DOHH2 (cell line): ENCODE data around the gene LGALS3BP.

Experiments
- H3F3A ChIP-seq: fragments of 200-600 bp; sonication (generic), shearing (Covaris generic); 2 replicates; pipeline ENCODE4 v1.6.0; 2016; ENCODE audit warnings: antibody characterized with exemption, mild to moderate bottlenecking; ENCODE audit not compliant: control insufficient read depth, insufficient read depth
- H3K27ac ChIP-seq: fragments of 200-600 bp; sonication (generic); 2 replicates; pipeline ENCODE4 v1.5.1; 2014; ENCODE audit warnings: low read depth, mild to moderate bottlenecking, low read length, moderate library complexity
- H3K27me3 ChIP-seq: fragments of 200-600 bp; sonication (generic); 2 replicates; pipeline ENCODE4 v1.6.1; 2014; ENCODE audit warnings: mild to moderate bottlenecking, low read length, mixed read lengths; ENCODE audit not compliant: control insufficient read depth
- H3K36me3 ChIP-seq: fragments of 200-600 bp; sonication (generic); 2 replicates; pipeline ENCODE4 v1.6.1; 2014; ENCODE audit warnings: mild to moderate bottlenecking, low read length, moderate library complexity, mixed read lengths; ENCODE audit not compliant: control insufficient read depth
- H3K4me1 ChIP-seq: fragments of 200-600 bp; sonication (generic); 2 replicates; pipeline ENCODE4 v1.6.1; 2014; ENCODE audit warnings: mild to moderate bottlenecking, low read length, mixed read lengths; ENCODE audit not compliant: control insufficient read depth
- H3K4me2 ChIP-seq: fragments of 200-600 bp; sonication (generic); 2 replicates; pipeline ENCODE4 v1.6.0; 2014; ENCODE audit warnings: mild to moderate bottlenecking, low read length, moderate library complexity
- H3K4me3 ChIP-seq: fragments of 200-600 bp; sonication (generic); 2 replicates; pipeline ENCODE4 v1.5.1; 2014; ENCODE audit warnings: mild to moderate bottlenecking, low read length, mixed read lengths
- H3K79me2 ChIP-seq: fragments of 200-600 bp; sonication (generic); 2 replicates; pipeline ENCODE4 v1.6.1; 2014; ENCODE audit warnings: mild to moderate bottlenecking, low read length, mixed read lengths; ENCODE audit not compliant: control insufficient read depth
- H3K9me2 ChIP-seq: fragments of 200-600 bp; sonication (generic); replicated peaks from 2 replicates; pipeline ENCODE4 v1.6.1; 2014; ENCODE audit warnings: mild to moderate bottlenecking, low read length, mixed read lengths; ENCODE audit not compliant: control insufficient read depth
- H3K9me3 ChIP-seq: fragments of 200-600 bp; sonication (generic); 2 replicates; pipeline ENCODE4 v1.6.1; 2014; ENCODE audit warnings: antibody characterized with exemption, low read length, mixed read lengths; ENCODE audit not compliant: control insufficient read depth, insufficient read depth
- H4K20me1 ChIP-seq: fragments of 200-600 bp; sonication (generic); 2 replicates; pipeline ENCODE4 v1.6.0; 2014; ENCODE audit warnings: low read depth, mild to moderate bottlenecking, antibody characterized with exemption, low read length, moderate library complexity; ENCODE audit not compliant: control insufficient read depth, insufficient read depth
- CTCF ChIP-seq: fragments of 200-600 bp; sonication (generic); IDR thresholded peaks from one replicate; pipeline ENCODE4 v1.5.1; 2014; ENCODE audit warnings: antibody characterized with exemption, mild to moderate bottlenecking, low read depth, low read length; ENCODE audit not compliant: poor library complexity, severe bottlenecking
- EZH2phosphoT487 ChIP-seq: fragments of 200-600 bp; sonication (generic); IDR thresholded peaks from 2 replicates; pipeline ENCODE4 v1.6.1; 2017; ENCODE audit warnings: borderline replicate concordance, mild to moderate bottlenecking, antibody characterized with exemption, low read length, moderate library complexity, mixed read lengths

LGALS3BP gene

GRCh38 chr17:78951967-78952551 is 27.7 kb downstream of the LGALS3BP start:
- H3K27ac ChIP-seq: no peak overlapping the region
- H3K36me3 ChIP-seq: no peaks in the 10 kb centered on the region
- no peaks in the 10 kb centered on the region for H3K4me1 ChIP-seq
- peaks cover 2% of the 10 kb centered on the region; the same call in 1 of the 2 replicates for H3K27me3 ChIP-seq
- H3K9me2 ChIP-seq: no peaks in the 10 kb centered on the region
- H3F3A ChIP-seq: no peaks in the 10 kb centered on the region
- no peaks in the 10 kb centered on the region for H4K20me1 ChIP-seq
- no peak overlapping the region for H3K4me2 ChIP-seq
- no peak overlapping the region for H3K4me3 ChIP-seq
- no peaks in the 10 kb centered on the region for H3K9me3 ChIP-seq
- TF ChIP-seq EZH2phosphoT487: no peak
- no peak for TF ChIP-seq CTCF
- H3K79me2 ChIP-seq: no peaks in the 10 kb centered on the region

DNA sequence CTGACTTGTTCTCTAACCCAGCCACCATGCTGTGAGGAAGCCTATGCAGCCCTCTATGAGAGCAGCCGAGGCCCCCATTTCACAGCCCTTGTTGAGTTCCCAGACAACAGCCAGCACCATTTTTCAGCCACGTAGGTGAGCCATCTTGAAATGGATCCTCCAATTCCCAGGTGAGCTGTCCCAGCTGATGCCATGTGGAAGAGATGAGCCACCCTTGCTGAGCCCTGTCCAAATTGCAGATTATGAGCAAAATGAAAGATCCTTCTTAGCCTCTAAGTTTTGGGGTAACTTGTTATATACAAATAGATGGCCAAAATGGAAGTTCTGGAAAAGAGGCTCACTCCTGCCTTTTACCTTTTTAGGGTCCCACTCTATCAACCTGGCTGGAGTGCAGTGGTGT is 28.9 kb downstream of the LGALS3BP start:
- no peaks in the 10 kb centered on the region for H4K20me1 ChIP-seq
- peaks cover 2% of the 10 kb centered on the region; the same call in 1 of the 2 replicates for H3K27me3 ChIP-seq
- no peaks in the 10 kb centered on the region for H3K9me2 ChIP-seq
- no peak for TF ChIP-seq EZH2phosphoT487
- no peak for TF ChIP-seq CTCF
- no peaks in the 10 kb centered on the region for H3K36me3 ChIP-seq
- no peaks in the 10 kb centered on the region for H3K4me1 ChIP-seq
- H3K9me3 ChIP-seq: no peaks in the 10 kb centered on the region
- no peak overlapping the region for H3K4me2 ChIP-seq
- no peak overlapping the region for H3K27ac ChIP-seq
- no peaks in the 10 kb centered on the region for H3F3A ChIP-seq
- H3K4me3 ChIP-seq: no peak overlapping the region
- H3K79me2 ChIP-seq: no peaks in the 10 kb centered on the region

GRCh38 chr17:78947235-78948149 is 32.2 kb downstream of the LGALS3BP start:
- Histone ChIP-seq H3K4me2 (no peak overlapping the region), H3K4me3 (no peak overlapping the region), H3K27ac (no peak overlapping the region), H3F3A (no peaks in the 10 kb centered on the region), H4K20me1 (no peaks in the 10 kb centered on the region), H3K4me1 (no peaks in the 10 kb centered on the region), H3K9me2 (no peaks in the 10 kb centered on the region), H3K36me3 (no peaks in the 10 kb centered on the region), H3K9me3 (no peaks in the 10 kb centered on the region), H3K79me2 (no peaks in the 10 kb centered on the region), H3K27me3 (peaks cover 14% of the 10 kb centered on the region)
- TF ChIP-seq EZH2phosphoT487: no peak
- no peak for TF ChIP-seq CTCF
